HG03159 (cell line): ENCODE data around the gene FER.
"Not testable (repeated sequence)": the region's sequence is repeated elsewhere in the genome, so short reads cannot be mapped to it uniquely, and the experiment has no call there.

ENCODE experiments used
- ATAC-seq: cut with Tn5 transposase; IDR thresholded peaks from one replicate; pipeline ENCODE4 v1.9.1; 2021; ENCODE audit warnings: mild to moderate bottlenecking, moderate library complexity; ENCODE audit not compliant: unreplicated experiment

The FER gene

DNA sequence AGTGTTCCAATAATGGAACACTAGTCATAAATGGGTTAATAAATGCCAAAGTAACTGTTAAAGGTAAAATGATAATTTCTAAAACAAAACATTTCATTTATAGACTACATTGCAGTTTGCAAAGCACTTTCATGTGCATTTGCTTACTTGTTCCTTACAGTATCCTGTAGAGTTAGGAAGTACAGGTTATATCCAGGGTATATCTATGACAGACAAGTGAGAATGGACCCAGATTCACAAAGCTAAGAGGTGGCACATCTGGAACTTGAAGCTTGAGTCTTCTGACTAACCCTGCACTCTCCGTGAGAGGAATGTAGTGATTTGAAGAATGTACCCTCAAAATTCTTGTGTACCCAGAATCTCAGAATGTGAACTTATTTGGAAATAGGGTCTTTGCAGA is 121.4 kb downstream of the FER start:
- no peak for ATAC-seq

- ATAC-seq: no peak
Observed at GRCh38 chr5:108876451-108876850, 128.8 kb downstream of the FER start.

DNA sequence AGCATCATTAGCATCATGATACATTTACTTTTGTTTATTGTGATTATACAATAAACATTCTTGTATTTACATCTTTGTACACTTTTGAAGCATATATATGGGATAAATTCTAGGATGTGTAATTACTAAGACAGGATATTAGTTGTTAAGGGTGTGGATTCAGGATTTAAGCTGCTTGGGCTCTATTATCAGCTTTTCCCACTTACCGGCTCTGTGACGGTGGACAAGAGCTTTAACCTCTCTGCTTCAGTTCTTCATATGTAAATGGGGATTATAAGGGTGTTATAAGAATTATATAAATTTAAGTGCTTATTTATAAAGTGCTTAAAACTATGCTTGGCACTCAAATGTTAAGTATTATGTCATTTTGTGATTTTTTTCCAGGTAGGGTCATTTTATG is 131.1 kb downstream of the FER start:
- no peak for ATAC-seq

DNA sequence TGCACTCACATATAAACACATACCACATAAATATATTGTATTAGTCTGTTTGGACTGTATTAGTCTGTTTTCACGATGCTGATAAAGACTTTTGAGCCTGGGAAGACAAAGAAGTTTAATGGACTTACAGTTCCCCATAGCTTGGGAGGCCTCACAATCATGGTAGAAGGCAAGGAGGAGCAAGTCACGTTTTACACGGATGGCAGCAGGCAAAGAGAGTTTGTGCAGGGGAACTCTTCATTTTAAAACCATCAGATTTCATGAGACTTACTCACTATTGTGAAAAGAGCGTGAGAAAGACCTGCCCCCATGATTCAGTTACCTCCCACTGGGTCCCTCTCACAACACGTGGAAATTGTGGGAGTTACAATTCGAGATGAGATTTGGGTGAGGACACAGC is 133.4 kb downstream of the FER start:
- ATAC-seq: no peak

GRCh38 chr5:108884736-108885135 is 137.0 kb downstream of the FER start:
- ATAC-seq: no peak

DNA sequence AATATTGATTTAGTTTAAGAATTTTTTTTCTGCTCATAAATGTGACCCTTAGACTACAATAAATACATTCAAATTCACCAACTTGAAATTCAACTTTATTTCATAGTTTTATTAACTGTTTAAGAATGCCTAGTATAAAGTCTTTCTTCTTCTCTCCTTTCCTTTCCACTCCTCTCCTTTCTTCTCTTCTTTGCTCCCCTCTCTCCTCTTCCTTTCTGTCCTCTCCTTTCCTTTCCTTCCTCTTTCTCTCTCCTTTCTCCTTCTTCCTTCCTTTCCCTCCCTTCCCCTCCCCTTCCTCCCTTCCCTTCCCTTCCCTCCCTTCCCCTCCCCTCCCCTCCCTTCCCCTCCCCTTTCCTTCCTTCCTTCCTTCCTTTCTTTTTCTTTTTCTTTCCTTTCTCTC is 150.6 kb downstream of the FER start:
- no peak for ATAC-seq

- no peak for ATAC-seq
Observed at GRCh38 chr5:108898707-108899106, 151.0 kb downstream of the FER start.

GRCh38 chr5:108899244-108899643 is 151.5 kb downstream of the FER start:
- ATAC-seq: not testable (repeated sequence)

- ATAC-seq: no peak
Observed at GRCh38 chr5:108900668-108901067, 153.0 kb downstream of the FER start.

DNA sequence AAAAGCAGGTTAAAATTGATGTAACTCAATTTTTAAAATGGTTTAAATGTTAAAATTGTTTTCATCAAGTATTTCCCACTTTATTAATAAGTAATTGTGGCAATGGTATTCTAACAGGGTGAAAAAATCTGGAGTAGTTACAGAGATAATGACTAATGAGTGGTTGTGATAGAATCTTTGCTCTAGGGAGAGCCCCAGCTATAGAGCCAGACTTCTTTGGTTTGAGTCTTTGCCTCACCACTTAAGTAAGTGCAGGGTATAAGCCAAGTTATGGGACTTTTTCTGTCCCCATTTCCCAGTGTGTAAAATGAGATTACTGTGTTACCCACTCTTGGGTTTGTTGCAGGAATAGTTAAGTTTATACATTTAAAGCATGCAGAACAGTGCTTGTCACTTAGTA is 158.1 kb downstream of the FER start:
- ATAC-seq: no peak

DNA sequence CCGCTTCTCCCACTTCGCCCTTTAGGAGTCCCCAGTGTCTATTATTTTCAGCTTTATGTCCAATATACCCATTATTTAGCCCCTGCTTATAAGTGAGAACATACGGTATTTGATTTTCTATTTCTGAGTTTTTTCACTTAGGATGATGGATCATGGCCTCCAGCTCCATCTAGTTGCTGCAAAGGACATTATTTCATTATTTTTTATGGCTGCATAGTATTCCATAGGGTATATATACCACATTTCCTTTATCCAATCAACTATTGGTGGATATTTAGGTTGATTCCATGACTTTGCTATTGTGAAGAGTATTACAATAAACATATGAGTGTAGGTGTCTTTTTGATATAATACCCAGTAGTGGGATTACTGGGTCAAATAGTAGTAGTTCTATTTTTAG is 162.9 kb downstream of the FER start:
- no peak for ATAC-seq

DNA sequence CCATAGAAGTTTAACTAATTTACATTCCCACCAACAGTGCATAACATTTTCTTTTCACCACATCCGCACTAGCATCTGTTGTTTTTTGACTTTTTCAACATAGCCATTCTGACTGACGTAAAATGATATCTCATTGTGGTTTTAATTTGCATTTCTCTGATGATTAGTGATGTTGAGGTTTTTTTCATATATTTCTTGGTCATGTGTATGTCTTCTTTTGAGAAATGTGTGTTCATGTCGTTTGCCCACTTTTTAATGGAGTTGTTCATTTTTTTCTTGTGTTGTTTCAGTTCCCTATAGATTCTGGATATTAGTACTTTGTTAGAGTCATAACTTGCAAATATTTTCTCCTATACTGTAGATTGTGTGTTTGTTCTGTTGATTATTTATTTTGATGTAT is 163.4 kb downstream of the FER start:
- ATAC-seq: peak; percentile 81

DNA sequence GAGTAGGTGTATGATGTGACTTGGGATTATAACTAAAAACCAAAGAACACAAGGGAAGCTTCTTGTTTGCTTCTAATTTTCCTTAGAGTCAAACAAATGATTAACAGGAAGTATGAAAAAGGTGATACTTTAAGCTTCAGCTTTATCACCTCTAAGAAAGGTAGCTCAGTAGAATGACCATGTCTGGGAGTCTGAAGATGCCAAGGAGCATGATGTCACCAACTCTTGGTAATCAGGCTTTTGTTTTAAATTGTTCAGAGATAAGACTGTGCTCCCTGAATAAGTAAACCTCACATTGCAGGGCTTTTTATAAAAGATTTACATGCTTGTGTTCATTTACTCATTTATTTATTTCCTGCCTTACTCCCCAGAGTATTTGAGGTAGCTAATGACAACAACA is 169.9 kb downstream of the FER start:
- ATAC-seq: no peak

GRCh38 chr5:108919591-108920326 is 172.1 kb downstream of the FER start:
- no peak for ATAC-seq

DNA sequence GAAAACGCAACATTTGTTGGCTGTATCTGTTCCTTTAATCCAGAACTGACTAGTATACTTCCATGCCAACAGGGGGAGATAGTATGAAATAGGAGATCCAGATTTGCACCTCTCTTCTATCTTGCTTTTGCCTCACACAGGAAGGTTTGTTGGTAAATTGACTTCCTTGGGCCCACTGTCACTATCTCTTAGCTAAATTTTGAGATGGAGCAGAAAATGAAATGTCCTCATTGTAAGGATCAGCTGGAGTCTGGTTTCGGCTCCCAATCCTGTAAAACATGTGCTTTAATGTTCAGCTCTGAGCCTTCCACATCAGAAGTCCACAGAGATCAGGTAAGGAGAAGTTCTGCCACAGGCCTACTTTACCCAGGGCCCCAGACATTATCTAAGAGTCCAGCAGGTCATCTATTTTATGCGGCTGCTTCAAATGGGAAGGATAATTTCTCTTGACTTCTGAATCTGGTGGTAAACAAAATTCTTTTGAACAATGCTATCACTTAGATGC is 176.8 kb downstream of the FER start:
- ATAC-seq: no peak

GRCh38 chr5:108925073-108925472 is 177.4 kb downstream of the FER start:
- no peak for ATAC-seq

GRCh38 chr5:108930107-108930506 is 182.4 kb downstream of the FER start:
- ATAC-seq: no peak

- ATAC-seq: no peak
Observed at GRCh38 chr5:108935611-108936010, 187.9 kb downstream of the FER start.

DNA sequence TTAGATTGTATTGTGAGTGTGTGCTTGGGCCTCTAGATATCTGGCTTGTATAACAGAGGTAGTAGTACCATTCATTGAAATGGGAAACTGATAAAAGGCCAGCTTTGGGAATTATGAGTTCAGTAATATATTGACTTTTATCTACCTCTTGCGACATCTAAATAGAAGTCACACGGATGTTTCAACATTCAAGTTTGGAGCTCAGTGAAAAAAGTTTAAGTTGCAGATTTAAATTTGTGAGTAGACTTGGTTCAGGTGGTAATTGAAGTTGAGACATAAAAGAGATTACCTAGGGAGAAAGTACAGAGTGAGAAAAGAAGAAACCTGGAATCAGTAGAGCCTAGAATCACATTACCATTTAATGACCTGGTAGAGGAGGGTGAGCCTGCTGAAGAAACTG is 189.5 kb downstream of the FER start:
- ATAC-seq: no peak

GRCh38 chr5:108940506-108940905 is 192.8 kb downstream of the FER start:
- no peak for ATAC-seq

GRCh38 chr5:108941746-108942145 is 194.0 kb downstream of the FER start:
- ATAC-seq: no peak

- ATAC-seq: no peak
Observed at GRCh38 chr5:108942701-108943100, 195.0 kb downstream of the FER start.

GRCh38 chr5:108945094-108945493 is 197.4 kb downstream of the FER start:
- no peak for ATAC-seq
